ENCODE data around the gene EDARADD.
"Not testable (repeated sequence)": the region's sequence is repeated elsewhere in the genome, so short reads cannot be mapped to it uniquely, and the experiment has no call there.

The EDARADD gene

GRCh38 chr1:236393681-236394481 is at the start of gene EDARADD:
TSS of gene EDARADD (plus strand) at chr1:236394286. CDS start at chr1:236394445, 159 bp downstream.
- DNase-seq (ENCODE audit: low read depth) = no peak

DNA sequence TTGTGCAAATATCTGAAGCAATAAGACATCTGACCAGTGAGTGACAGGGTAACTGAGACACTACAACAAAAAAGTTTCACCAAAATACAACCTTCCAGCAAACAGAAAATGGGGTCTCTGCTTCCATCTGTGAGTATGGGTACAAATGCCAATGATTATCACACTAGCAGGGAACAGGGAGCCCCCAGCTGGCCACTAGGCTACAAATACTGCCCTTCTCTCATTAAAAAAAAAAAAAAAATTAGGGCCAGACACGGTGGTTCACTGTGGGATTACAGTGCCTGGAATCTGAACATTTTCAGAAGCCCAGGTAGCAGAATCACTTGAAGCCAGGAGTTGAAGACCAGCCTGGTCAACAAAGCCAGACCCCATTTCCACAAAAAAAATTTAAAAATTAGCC is 48.4 kb upstream of the EDARADD start:
- no peak for DNase-seq (ENCODE audit: low read depth)

DNA sequence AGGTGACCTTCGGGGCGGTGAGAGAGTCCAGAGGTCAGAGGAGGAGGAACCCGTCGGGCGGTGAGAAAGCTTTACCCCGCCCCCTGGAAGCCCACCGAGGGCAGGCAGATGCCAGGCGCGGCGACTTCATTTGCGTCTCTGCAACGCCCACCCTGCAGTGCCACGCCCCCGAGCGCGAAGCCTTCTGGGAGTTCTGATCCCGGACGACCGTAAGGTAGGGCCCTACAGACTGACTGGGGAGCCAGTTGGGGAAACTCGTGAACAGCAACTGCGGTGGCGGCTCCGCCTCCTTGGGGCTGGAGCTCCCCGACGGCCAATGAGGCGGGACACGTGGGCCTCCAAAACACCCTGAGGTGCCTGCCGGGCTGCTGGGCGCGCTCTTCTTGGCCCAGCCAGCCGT is 46.0 kb upstream of the EDARADD start:
- no peak for DNase-seq (ENCODE audit: low read depth)

DNA sequence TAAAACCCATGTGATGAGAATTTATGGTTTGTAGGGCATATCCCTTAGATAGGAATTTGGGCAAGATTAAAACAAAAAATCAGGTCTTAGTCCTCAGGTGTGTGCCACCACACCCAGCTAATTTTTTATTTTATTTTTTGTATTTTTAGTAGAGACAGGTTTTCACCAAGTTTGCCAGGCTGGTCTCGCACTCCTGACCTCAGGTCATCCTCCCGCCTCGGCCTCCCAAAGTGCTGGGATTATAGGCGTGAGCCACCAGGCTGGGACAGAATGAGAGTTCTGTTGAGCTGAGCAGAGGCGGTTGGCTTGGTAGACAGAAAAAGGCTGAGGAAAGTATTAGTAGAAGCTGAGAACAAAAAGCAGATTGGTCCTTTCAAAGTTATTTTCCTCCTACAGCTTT is 43.8 kb upstream of the EDARADD start:
- DNase-seq (ENCODE audit: low read depth) = no peak

DNA sequence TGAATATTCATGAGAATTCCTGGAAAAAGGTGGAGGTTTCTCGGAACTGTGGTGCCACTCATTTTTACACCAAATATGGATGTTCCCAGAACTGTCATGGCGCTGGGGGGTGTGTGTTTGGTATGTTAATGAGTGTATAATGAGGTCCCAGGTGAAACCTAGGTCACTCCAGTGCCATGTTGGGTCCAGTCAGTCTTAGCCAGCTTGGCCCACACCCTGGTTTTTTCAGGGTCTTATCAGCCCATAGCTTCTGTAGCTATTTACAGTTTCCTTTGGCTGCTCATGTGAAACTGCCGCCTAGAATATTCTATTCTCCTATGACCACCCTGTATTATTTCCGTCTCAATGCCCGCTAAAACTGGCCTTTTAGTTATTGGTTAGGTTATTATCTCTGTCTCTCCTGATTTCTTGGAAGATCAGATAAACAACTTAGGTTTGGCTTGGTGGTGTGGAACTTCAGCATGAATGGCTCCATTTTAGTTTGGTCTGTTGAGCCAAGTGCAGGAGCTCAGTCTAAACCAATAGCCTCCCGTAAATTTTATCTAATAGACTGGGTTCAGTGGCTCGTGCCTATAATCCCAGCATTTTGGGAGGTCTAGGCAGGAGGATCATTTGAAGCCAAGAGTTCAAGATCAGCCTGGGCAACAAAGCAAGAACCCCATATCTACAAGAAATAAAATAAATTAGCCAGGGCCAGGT is 42.1 kb upstream of the EDARADD start:
- no peak for DNase-seq (ENCODE audit: low read depth)

DNA sequence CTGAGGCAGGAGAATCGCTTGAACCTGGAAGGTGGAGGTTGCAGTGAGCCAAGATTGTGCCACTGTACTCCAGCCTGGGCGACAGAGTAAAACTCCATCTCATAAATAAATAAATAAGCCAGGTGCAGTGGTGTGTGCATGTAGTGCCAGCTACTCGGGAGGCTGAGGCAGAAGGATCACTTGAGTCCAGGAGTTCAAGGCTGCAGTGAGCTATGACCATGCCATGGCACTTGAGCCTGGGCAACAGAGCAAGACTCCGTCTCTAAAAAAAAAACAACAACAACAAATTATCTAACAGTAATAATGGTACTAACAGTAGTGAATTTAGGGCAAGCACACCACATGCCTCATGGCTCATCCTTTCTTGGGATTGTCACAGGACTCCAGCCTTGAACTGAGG is 41.3 kb upstream of the EDARADD start:
- DNase-seq (ENCODE audit: low read depth) = not testable (repeated sequence)

- DNase-seq (ENCODE audit: low read depth) = no peak
Measured at GRCh38 chr1:236353813-236354212, 40.3 kb upstream of the EDARADD start.

DNA sequence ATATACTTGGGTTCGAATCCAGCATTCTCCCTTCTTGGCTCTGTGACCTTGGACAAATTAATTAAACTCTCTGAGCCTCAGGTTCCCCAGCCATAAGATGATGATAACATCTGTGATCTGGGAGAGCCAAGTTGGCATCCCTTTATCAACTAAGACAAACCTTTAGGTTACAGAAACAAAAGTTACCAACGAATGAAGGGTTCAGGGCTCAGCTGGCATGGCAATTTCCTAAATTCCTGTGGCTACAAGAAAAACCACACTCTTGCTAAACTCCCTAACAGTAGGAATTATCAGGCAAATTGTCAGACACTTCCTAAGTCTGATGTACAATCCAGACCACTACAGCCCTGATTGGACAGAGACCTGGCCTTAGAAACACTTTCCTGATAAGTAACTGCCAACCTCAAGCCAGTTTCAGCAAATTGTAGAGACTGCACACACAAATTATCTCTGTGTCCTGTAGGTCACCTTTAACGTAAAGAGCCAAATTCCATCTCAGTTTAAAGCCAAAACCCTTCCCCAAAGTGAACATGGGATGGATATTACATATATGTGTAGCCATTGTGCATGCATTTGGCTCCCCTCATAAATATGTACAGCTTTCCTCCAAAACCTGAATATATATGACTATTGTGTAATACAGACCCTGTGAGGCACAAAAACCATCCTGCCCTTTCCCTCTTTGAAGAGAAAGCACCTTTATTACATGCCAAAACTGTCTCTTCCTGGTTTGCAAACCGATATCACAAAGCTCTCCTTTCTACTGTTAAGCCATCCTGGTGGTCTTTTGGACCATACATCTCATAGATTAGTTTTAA is 39.5 kb upstream of the EDARADD start:
- DNase-seq (ENCODE audit: low read depth) = no peak

GRCh38 chr1:236356141-236356540 is 37.9 kb upstream of the EDARADD start:
- DNase-seq (ENCODE audit: low read depth) = no peak

- no peak for DNase-seq (ENCODE audit: low read depth)
Measured at GRCh38 chr1:236361909-236362590, 32.0 kb upstream of the EDARADD start.

DNA sequence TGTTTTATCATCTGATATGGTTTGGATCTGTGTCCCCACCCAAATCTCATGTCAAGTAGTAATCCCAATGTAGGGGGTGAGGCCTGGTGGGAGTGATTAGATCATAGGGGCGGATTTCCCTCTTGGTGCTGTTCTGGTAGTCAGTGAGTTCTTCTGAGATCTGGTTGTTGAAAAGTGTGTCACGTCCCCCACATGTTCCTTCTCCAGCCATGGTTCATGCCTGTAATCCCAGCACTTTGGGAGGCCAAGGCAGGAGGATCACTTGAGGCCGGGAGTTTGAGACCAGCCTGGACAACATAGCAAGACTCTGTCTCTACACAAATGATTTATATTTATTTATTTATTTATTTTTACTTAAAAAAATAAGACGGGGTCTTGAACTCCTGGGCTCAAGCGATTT is 30.8 kb upstream of the EDARADD start:
- DNase-seq (ENCODE audit: low read depth) = no peak

DNA sequence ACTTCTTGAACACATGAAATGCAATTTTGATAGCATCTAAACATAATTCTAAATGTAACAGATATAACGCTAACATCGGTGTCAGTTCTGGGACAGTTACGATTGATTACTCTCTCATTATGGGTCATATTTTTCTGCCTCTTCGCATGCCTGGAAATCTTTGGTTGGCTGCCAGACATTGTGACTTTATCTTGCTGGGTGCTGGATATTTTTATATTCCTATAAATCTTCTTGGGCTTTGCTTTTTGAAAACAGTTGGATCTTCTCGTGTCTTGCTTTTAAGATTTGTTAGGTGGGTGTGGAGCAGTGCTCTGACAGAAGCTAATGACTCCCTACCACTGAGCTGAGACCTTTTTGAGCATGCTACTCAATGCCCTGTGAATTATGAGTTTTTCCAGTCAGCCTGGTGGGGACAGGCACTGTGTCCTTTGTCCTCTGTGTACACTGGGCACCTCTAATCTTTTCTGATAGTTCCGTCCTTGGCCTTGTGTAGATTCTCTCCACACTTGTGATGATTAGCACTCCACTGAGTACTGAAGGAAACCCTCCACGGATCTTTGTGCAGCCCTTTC is 28.0 kb upstream of the EDARADD start:
- no peak for DNase-seq (ENCODE audit: low read depth)

DNA sequence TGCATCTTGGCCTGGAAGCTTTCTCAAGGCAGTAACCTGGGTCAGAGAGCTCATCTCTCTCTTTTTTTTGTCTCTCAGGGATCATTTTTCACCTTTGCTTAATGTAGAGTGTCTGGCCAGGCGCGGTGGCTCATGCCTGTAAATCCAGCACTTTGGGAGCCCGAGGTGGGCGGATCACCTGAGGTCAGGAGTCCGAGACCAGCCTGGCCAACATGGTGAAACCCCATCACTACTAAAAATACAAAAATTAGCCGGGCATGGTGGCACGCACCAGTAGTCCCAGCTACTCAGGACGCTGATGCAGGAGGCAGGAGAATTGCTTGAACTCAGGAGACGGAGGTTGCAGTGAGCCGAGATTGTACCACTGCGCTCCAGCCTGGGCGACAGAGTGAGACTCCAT is 27.4 kb upstream of the EDARADD start:
- not testable (repeated sequence) for DNase-seq (ENCODE audit: low read depth)

DNA sequence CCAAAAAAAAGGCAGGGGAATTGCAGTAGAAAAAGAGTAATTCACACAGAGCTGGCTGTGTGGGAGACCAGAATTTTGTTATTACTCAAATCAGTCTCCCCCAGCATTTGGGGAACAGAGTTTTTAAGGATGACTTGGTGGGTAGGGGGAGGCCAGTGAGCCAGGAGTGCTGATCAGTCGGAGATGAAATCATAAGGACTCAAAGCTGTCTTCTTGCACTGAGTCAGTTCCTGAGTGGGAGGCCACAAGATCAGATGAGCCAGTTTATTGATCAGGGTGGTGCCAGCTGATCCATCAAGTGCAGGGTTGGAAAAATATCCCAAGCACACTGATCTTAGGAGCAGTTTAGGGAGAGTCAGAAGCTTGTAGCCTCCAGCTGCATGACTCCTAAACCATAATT is 23.7 kb upstream of the EDARADD start:
- no peak for DNase-seq (ENCODE audit: low read depth)

DNA sequence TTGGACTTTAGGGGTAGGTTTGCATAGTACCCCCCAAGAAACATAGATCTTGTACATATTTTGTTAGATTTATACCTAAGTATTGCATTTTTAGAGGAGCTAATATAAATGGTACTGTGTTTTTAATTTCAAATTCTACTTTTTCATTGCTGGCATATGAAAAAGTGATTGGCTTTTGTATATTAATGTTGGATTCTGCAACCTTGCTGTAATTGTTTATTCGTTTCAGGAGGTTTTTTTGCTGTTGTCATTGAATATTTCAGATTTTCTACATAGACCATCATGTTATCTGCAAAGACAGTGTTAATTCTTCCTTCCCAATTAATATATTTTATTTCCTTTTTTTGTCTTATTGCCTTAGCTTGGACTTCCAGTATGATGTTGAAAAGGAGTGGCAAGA is 23.0 kb upstream of the EDARADD start:
- DNase-seq (ENCODE audit: low read depth) = no peak

- no peak for DNase-seq (ENCODE audit: low read depth)
Measured at GRCh38 chr1:236377832-236378535, 16.1 kb upstream of the EDARADD start.

DNA sequence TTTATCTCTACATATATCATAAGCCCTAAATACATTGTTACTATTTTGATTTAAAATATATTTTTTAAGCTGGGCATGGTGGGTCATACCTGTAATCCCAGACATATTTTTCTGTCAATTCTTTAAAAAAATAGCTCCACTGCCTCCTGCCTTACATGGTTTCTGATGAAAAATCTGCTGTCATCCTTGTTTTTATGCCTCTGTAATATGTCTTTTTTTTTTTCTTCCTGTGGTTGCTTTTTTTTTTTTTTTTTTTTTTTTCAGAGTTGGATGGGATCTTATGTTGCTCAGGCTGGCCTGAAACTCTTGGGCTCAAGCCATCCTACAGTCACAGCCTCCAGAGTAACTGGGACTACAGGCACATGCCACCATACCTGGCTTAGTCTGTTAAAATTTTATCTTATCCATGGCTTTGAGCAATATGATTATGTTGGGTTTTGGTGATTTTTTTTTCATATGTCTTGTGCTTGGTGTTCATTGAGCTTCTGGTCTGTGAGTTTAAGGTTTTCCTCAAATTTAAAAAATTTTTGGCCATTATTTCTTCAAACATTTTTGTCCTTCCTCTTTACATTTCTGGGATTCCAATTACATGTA is 12.4 kb upstream of the EDARADD start:
- no peak for DNase-seq (ENCODE audit: low read depth)

DNA sequence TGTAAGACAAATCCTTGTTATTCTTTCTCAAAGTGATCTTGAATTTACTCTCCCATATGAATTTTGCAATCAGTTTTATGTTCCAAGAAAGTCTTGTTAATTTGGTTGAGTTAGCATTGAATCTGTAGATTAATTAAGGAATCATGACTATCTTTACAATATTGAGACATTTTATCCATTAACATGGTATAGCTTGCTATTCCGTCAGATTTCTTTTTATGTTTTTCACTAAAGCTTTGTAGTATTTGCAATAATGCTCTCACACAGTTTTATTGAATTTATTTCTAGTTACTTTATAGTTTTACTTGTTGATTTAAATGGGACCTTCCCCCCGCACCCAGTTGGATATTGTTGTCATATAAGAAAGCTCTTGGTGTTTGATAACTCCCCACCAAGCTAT is 5.8 kb upstream of the EDARADD start:
- DNase-seq (ENCODE audit: low read depth) = no peak

DNA sequence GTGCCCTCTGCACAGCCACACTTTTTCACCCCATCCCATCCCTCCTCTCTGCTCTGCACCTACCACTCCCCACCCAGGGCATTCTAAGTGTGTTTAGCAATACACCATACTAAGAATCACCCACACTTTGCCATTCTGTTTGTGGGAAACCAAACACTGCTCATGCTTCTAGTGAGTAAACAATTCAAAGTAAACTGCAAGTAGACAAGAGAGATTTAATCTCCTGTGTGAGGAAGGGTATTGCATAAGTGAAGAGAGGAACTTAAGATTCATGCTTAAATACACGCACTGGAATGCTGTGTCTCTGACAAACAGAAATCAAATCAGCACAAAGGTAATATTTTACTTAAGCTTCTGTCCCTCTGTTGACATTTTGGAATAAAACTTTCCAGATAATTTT is 4.8 kb upstream of the EDARADD start:
- no peak for DNase-seq (ENCODE audit: low read depth)

DNA sequence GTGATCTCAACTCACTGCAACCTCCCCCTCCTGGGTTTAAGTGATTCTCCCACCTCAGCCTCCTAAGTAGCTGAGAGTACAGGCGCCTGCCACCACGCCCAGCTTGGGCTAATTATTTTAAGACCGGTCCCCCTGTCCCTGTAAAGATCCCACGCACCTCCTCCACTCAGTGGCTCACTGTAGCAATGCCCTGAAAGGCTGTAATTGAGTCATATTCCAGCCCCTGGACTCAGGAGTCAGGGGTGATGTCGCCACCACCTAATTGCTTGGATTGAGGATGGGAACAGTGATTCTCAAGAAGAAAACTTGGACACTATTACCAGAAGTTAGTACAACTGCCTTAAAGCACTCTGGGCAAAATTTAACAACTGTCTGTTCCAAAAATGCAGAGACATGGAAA is 3.1 kb upstream of the EDARADD start:
- no peak for DNase-seq (ENCODE audit: low read depth)

GRCh38 chr1:236392182-236392581 is 1.9 kb upstream of the EDARADD start:
- DNase-seq (ENCODE audit: low read depth) = no peak

Data from fibroblast of gingiva (primary cell).